HG03095 (cell line): ENCODE results near the gene MAPRE3.

ENCODE experiments used
- ATAC-seq: cut with Tn5 transposase; IDR thresholded peaks from one replicate; pipeline ENCODE4 v1.9.1; 2021; ENCODE audit warnings: moderate library complexity; ENCODE audit not compliant: unreplicated experiment

MAPRE3 gene

GRCh38 chr2:27010139-27010538 is 39.7 kb downstream of the MAPRE3 start:
- ATAC-seq: no peak

DNA sequence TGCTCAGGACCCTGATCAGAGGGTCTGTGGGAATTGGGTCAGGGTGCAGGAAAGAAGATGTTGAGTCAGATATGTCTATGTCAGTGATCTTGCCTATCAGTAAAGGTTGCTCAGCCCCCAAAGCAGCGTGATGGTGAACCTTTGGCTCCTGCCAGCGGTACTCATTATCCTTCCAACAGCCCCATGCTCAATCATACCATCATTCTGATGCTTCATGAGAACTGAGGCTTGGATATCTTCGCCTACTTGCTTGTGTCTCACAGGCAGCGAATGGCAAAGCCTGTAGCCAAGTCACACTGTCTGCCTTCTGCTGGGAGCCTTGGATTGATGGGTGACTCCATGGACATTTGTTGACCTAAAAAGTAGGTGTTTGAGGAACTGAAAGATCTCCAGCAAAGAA is 43.3 kb downstream of the MAPRE3 start:
- no peak for ATAC-seq

DNA sequence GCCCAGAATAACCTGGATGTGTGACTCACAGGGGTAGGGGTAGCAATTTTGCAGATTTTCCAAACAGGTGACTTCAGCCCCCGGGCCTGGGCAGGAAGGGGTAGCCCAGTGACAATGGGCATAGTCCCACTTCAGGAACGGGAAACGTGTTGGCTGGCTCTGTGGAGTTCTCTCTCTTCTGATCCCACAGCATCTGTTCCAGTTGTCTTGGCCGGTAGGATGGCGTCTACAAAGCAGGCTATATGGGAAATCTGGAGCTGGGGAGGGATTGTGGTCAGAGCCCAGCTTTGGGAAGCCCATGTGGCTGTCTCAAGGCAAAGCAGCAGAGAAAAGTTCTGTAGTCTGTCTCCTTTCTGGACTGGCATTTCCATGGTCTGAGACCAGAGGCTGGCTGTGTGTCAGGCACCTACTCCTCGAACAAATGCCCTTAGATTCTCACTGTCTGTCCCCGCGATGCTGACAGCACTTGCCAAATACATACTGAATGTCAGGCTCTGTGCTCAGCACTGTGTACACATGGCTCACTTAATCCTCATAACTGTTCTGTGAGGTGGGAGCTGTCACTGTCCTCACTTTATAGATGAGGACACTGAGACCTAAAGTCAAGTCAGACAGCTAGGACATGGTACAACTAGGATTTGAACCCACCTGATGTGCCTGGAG is 44.5 kb downstream of the MAPRE3 start:
- ATAC-seq: no peak

DNA sequence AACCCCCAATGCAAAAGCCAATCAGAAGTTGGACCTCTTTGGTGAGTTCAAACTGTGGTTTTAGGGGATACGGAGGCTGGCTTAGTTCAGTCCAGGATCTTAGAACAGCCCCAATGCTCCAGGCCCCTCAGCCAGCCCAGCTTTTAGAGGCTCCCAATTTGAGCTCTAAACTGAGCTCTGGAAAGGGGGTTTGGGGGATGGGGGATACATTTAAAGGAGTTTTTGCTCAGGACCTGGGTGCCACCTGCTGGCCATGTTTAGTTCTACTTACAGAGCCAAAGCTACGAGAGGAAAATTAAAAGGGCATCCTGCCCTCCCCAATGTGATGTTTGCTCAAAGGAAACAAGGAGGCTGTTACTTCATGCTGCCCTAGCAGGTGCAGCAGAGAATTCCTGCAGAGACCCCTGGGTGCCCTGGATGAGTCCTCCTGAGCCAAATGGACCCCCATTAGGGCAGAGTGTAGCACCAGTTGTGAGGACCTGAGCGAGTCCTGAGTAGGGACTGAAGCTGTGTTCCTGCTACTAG is 46.4 kb downstream of the MAPRE3 start:
- ATAC-seq: no peak

- no peak for ATAC-seq
Observed at GRCh38 chr2:27018142-27018541, 47.7 kb downstream of the MAPRE3 start.

- no peak for ATAC-seq
Observed at GRCh38 chr2:27019459-27019858, 49.0 kb downstream of the MAPRE3 start.

- ATAC-seq: no peak
Observed at GRCh38 chr2:27019931-27020855, 49.8 kb downstream of the MAPRE3 start.

GRCh38 chr2:27021253-27022049 is 51.0 kb downstream of the MAPRE3 start:
- ATAC-seq: no peak

DNA sequence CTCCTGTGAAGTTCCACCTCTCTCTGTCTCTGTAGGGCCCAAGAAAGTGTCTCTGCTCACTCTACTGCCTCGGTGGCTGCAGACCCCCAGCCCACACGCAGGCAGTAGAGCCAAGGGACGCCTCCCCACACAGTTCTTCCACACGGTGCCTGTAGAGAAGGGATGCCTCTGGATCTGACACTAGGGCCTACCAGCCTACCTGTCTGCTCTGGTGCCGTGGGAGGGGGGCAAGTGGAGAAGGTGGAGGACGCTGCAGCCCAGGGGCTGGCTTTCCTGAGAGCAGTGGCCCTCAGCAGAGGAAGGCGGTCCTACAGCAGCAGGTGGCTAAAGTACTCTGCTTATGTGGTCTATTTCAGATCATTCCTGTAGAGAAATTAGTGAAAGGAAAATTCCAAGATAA is 53.3 kb downstream of the MAPRE3 start:
- no peak for ATAC-seq

GRCh38 chr2:27024188-27024587 is 53.8 kb downstream of the MAPRE3 start:
- ATAC-seq: no peak

- ATAC-seq: no peak
Observed at GRCh38 chr2:27024812-27025211, 54.4 kb downstream of the MAPRE3 start.

GRCh38 chr2:27025281-27025800 is 54.9 kb downstream of the MAPRE3 start:
- ATAC-seq: no peak

- ATAC-seq: no peak
Observed at GRCh38 chr2:27025861-27026851, 55.7 kb downstream of the MAPRE3 start.

DNA sequence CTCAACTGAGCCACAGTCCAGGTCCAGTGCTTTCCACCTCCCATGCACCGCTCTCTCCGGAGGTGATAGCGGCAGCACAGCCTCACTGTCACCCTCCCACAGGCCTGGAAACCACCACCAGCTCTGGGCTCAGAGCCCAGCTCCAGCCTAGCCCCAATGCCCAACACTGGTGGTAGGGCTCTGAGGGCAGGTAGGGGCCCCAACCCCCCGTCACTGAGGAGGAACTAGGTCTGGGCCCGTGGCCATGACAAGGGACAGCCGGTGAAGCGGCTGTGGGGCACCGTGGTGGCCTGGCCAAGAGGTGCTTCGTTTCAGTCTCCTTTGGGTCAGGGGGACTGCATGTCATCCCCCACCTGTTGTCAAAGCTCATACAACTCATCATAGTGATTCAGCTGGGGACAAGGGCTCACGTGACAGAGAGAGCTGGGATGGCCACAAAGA is 56.8 kb downstream of the MAPRE3 start:
- no peak for ATAC-seq

DNA sequence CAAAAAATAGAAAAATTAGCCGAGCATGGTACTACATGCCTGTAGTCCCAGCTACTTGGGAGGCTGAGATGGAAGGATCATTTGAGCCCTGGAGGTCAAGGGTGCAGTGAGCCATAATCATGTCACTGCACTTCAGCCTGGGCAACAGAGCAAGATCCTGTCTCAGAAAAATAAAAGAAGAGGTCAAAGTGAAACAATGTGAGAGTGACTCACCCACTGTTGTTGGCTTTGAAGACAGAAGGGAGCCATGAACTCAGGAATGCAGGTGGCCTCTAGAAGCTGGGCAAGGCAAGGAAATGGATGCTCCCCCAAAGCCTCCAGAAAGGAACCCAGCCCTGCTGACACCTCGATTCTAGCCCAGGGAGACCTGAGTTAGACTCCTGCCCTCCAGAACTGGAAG is 58.6 kb downstream of the MAPRE3 start:
- no peak for ATAC-seq

DNA sequence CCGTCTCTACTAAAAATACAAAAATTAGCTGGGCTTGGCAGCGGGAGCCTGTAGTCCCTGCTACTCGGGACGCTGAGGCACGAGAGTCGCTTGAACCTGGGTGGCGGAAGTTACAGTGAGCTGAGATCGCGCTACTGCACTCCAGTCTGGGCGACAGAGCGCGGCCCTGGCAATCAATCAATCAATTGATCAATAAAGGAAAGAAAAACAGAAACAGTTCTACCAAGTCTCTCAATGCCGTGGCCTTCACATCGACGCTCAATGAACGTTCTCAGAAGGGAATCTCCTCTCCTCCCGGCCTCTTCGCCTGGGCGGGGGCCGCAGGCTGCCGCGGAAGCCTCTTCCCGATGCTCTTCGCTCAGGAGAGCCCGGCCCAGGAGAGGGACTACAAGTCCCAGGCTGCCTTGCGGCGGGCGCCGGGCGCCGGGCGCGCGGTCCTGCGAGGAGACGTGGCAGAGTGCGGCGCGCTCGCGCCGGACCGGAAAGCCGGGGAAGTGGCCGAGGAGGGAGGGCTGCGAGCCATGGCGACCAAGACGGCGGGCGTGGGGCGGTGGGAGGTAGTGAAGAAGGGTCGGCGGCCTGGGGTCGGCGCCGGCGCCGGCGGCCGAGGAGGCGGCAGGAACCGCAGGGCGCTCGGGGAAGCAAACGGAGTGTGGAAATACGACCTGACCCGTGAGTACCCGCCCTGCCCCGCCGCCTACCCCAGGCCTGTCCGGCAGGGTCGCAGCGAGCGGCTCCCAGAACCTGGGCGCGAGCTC is 62.2 kb downstream of the MAPRE3 start, which contains the start of gene TMEM214:
TMEM214 (plus strand) TSS at position 471 of the 758 bp plus-strand sequence; CDS start at position 522, 51 bp downstream.
- ATAC-seq: peak; percentile 85

DNA sequence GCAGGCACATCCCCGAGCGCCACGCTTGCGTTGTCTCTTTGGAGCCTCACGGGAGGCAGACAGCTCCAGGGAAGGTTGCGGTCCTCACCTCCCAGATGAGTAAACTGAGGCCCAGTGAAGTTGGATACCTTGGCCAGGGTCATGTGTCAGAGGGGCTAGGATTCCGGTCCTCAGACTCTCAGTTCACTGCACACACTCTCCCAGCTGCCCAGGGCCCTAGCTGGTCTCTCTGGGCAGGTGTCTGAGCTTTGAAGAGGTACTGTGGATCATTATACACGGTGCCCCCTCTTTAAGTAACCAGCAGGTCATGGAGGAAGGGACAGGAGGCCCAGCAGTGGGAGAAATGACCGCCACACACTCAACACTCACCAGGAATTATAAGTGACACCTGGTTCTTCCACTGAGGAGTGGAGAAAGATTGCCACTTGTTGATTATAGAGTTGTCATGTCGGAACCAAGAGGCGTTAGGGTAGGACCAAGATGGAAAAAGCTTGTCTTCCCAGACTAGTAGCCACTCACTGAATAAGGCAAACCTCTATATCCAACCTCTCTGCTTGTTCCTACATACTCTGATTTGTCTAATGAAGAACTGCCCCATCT is 62.9 kb downstream of the MAPRE3 start:
- ATAC-seq: no peak

DNA sequence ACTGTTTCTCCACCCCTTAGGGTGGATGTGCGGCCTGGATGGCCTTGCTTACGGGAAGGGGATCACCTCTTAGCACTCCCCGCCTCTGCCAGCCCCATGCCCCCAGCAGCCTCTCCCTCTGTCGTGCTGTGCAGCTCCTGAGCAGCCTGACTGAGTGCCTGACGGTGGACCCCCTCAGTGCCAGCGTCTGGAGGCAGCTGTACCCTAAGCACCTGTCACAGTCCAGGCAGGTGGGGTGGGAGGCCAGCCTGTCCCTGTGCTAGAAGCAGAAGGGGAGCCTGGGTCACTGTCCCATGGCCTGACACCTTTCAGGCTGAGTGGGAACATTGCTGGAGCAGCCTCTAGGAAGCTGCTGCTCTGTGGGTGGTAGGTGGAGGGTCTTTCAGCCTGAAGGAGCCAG is 67.6 kb downstream of the MAPRE3 start:
- ATAC-seq: no peak
